ENCODE data around the gene PCNX2. TPM values are rescaled to one million over a fixed set of nuclear protein-coding genes. Genes with fewer than 3 reads are reported as not detected.

PCNX2 gene
- total RNA-seq, 1 donor from 2014 or later, result 25.5 TPM

GRCh38 chr1:233268389-233269022, 27.0 kb downstream of the PCNX2 start:
- no peaks in the 10 kb centered on the region for H3K27me3 Mint-ChIP-seq (ENCODE audit: low read depth, unreplicated experiment)
- no peak overlapping the region for H3K4me3 ChIP-seq (ENCODE audit: insufficient read depth, low read depth, low read length)
- no peak overlapping the region for H3K27ac ChIP-seq (ENCODE audit: low read depth, low read length)
- TF ChIP-seq EZH2 (IDR thresholded peaks at IDR 0.05; ENCODE audit: insufficient read depth, low read length) (no peak), CTCF (IDR thresholded peaks at IDR 0.05; ENCODE audit: insufficient read depth, low read depth, low read length) (no peak)
- H3K9ac ChIP-seq (ENCODE audit: low read length), result no peak overlapping the region
- no peaks in the 10 kb centered on the region for H3K9me3 ChIP-seq (ENCODE audit: insufficient read depth, low read depth, low read length)
- no peaks in the 10 kb centered on the region for H3K9me3 Mint-ChIP-seq (ENCODE audit: unreplicated experiment)
- no peaks in the 10 kb centered on the region for H3K27me3 ChIP-seq (ENCODE audit: insufficient read depth, low read length)
- peaks cover 11% of the 10 kb centered on the region for H3K36me3 Mint-ChIP-seq (ENCODE audit: low read depth, unreplicated experiment)
- no peaks in the 10 kb centered on the region for H3K4me1 ChIP-seq (ENCODE audit: insufficient read depth, low read length)
- H4K20me1 ChIP-seq (ENCODE audit: insufficient read depth, low read length), result peaks cover 22% of the 10 kb centered on the region
- H3K4me2 ChIP-seq (ENCODE audit: low read length), result no peak overlapping the region
- no peaks in the 10 kb centered on the region for H3K36me3 ChIP-seq (ENCODE audit: insufficient read depth, low read length)
- H3K79me2 ChIP-seq (ENCODE audit: insufficient read depth, low read length), result peaks cover 5% of the 10 kb centered on the region
- no peak overlapping the region for H2AFZ ChIP-seq (ENCODE audit: low read depth, low read length)
- DNase-seq (ENCODE audit: low read depth), result no peak
- H3K27ac Mint-ChIP-seq (ENCODE audit: unreplicated experiment), result no peak overlapping the region
- FAIRE-seq, result no peak
- H3K4me3 Mint-ChIP-seq (ENCODE audit: unreplicated experiment), result no peak overlapping the region
- H3K4me1 Mint-ChIP-seq (ENCODE audit: low read depth, unreplicated experiment), result peaks cover 18% of the 10 kb centered on the region

- H3K79me2 ChIP-seq (ENCODE audit: insufficient read depth, low read length), result peaks cover 5% of the 10 kb centered on the region
- Mint-ChIP-seq H3K4me1 (ENCODE audit: low read depth, unreplicated experiment) (peaks cover 14% of the 10 kb centered on the region), H3K9me3 (ENCODE audit: unreplicated experiment) (no peaks in the 10 kb centered on the region), H3K4me3 (ENCODE audit: unreplicated experiment) (no peak overlapping the region), H3K27me3 (ENCODE audit: low read depth, unreplicated experiment) (no peaks in the 10 kb centered on the region), H3K36me3 (ENCODE audit: low read depth, unreplicated experiment) (peaks cover 20% of the 10 kb centered on the region), H3K27ac (ENCODE audit: unreplicated experiment) (peak overlapping the region; percentile 86)
- H3K27me3 ChIP-seq (ENCODE audit: insufficient read depth, low read length), result no peaks in the 10 kb centered on the region
- H3K9me3 ChIP-seq (ENCODE audit: insufficient read depth, low read depth, low read length), result no peaks in the 10 kb centered on the region
- H3K4me3 ChIP-seq (ENCODE audit: insufficient read depth, low read depth, low read length), result no peak overlapping the region
- no peak overlapping the region for H3K9ac ChIP-seq (ENCODE audit: low read length)
- H4K20me1 ChIP-seq (ENCODE audit: insufficient read depth, low read length), result peaks cover 4% of the 10 kb centered on the region
- DNase-seq (ENCODE audit: low read depth) (no peak), FAIRE-seq (no peak)
- no peak overlapping the region for H2AFZ ChIP-seq (ENCODE audit: low read depth, low read length)
- TF ChIP-seq CTCF (IDR thresholded peaks at IDR 0.05; ENCODE audit: insufficient read depth, low read depth, low read length), result no peak
- no peak for TF ChIP-seq EZH2 (IDR thresholded peaks at IDR 0.05; ENCODE audit: insufficient read depth, low read length)
- no peak overlapping the region for H3K27ac ChIP-seq (ENCODE audit: low read depth, low read length)
- no peaks in the 10 kb centered on the region for H3K4me1 ChIP-seq (ENCODE audit: insufficient read depth, low read length)
- no peak overlapping the region for H3K4me2 ChIP-seq (ENCODE audit: low read length)
- H3K36me3 ChIP-seq (ENCODE audit: insufficient read depth, low read length), result peaks cover 20% of the 10 kb centered on the region
Observed at GRCh38 chr1:233261695-233262094, 33.8 kb downstream of the PCNX2 start.

- DNase-seq (ENCODE audit: low read depth) (no peak), FAIRE-seq (no peak)
- no peak overlapping the region for H3K4me3 ChIP-seq (ENCODE audit: insufficient read depth, low read depth, low read length)
Observed at GRCh38 chr1:233261206-233261605, 34.3 kb downstream of the PCNX2 start.

More at GRCh38 chr1:233261206-233261605, 34.3 kb downstream of the PCNX2 start:
- H3K4me1 Mint-ChIP-seq (ENCODE audit: low read depth, unreplicated experiment), result peaks cover 14% of the 10 kb centered on the region
- Histone ChIP-seq H3K4me2 (ENCODE audit: low read length) (no peak overlapping the region), H3K36me3 (ENCODE audit: insufficient read depth, low read length) (peaks cover 20% of the 10 kb centered on the region), H3K9me3 (ENCODE audit: insufficient read depth, low read depth, low read length) (no peaks in the 10 kb centered on the region), H3K79me2 (ENCODE audit: insufficient read depth, low read length) (peaks cover 5% of the 10 kb centered on the region), H3K9ac (ENCODE audit: low read length) (no peak overlapping the region), H2AFZ (ENCODE audit: low read depth, low read length) (no peak overlapping the region), H3K27me3 (ENCODE audit: insufficient read depth, low read length) (no peaks in the 10 kb centered on the region), H4K20me1 (ENCODE audit: insufficient read depth, low read length) (peaks cover 4% of the 10 kb centered on the region), H3K27ac (ENCODE audit: low read depth, low read length) (no peak overlapping the region), H3K4me1 (ENCODE audit: insufficient read depth, low read length) (no peaks in the 10 kb centered on the region)
- peak overlapping the region; percentile 86 for H3K27ac Mint-ChIP-seq (ENCODE audit: unreplicated experiment)
- no peaks in the 10 kb centered on the region for H3K9me3 Mint-ChIP-seq (ENCODE audit: unreplicated experiment)
- peaks cover 20% of the 10 kb centered on the region for H3K36me3 Mint-ChIP-seq (ENCODE audit: low read depth, unreplicated experiment)
- no peak for TF ChIP-seq EZH2 (IDR thresholded peaks at IDR 0.05; ENCODE audit: insufficient read depth, low read length)
- no peak for TF ChIP-seq CTCF (IDR thresholded peaks at IDR 0.05; ENCODE audit: insufficient read depth, low read depth, low read length)
- no peak overlapping the region for H3K4me3 Mint-ChIP-seq (ENCODE audit: unreplicated experiment)
- H3K27me3 Mint-ChIP-seq (ENCODE audit: low read depth, unreplicated experiment), result no peaks in the 10 kb centered on the region

All from astrocyte (in vitro differentiated cells and primary cell).